ENCODE results near the gene N4BP2L1. TPM values are rescaled to one million over a fixed set of nuclear protein-coding genes. Genes with fewer than 3 reads are reported as not detected.

Gene N4BP2L1
- polyA plus RNA-seq, 1 of the 3 experiments (the other 2 are of a cell fraction): 1.2 TPM

DNA sequence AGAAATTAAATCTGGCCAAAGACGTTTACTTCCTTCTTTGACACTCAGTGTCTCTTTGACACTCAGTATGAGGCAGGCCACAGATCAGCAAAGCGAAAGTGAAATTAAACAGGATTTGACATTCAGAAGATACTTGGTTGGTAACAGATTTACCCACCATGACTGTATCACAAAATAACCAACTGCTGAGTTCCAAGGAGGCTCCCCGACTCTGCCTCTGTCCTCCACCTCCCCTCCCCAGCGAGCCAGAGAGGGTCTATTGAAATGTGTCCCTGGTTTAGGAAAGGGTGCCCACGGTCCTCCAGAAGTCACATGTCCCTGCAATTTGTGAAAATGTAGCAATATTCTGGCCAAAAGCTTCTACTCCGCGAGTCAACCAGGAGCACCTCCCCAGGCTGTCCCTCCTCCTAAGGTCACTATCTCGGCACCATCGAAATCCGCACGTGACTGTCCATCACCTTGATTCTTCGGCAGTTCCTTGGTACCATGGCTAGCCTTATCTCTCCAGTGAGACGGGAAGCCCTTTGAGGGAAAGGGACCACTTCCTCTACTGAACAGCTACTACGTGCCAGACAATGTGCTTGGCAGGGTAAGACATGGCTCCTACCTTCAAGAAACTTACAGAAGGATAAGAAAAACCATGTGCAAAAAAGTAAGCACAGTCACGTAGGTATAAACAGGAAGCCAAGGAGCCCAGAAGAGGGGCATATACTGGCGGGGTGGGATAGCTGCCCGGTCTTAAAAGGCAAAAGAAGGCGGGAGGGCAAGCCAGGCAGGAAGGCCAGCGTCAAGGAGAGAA is 1.5 kb downstream of the N4BP2L1 start:
- Histone ChIP-seq H3K9me2 (no peaks in the 10 kb centered on the region), H3K79me2 (ENCODE audit: insufficient read depth) (no peaks in the 10 kb centered on the region), H2AFZ (ENCODE audit: low read depth) (no peak overlapping the region; the same call in 1 of the 2 replicates), H3K27me3 (ENCODE audit: insufficient read depth) (no peaks in the 10 kb centered on the region), H3F3A (replicated peaks; ENCODE audit: insufficient read depth) (no peaks in the 10 kb centered on the region), H3K4me1 (ENCODE audit: control insufficient read depth in 1 of 2, insufficient read depth in 2 of 2, low read depth in 1 of 2, low read length in 1 of 2) (peaks cover 0 to 14% of the 10 kb centered on the region in 2 experiments; a peak in 2 of 4 replicates), H3K27ac (ENCODE audit: low read depth in 2 of 2, low read length in 1 of 2) (no peak overlapping the region), H4K20me1 (ENCODE audit: insufficient read depth) (no peaks in the 10 kb centered on the region), H3K36me3 (replicated peaks in 1 of 2; ENCODE audit: control insufficient read depth in 1 of 2, insufficient read depth in 2 of 2, low read length in 1 of 2) (peaks cover 0 to 3% of the 10 kb centered on the region in 2 experiments), H3K4me3 (ENCODE audit: low read depth in 2 of 2, low read length in 1 of 2) (peak overlapping the region; percentile 71 to 83), H3K4me2 (peak overlapping the region; percentile 89), H3K9me3 (no peaks in the 10 kb centered on the region), H3K9ac (no peak overlapping the region)
- POLR2A ChIA-PET: no interaction called here
- DNase-seq: no peak
- no peak for TF ChIP-seq EP300 (IDR thresholded peaks at IDR 0.05; ENCODE audit: borderline replicate concordance in 1 of 2, low read depth in 1 of 2, low read length in 1 of 2)
- TF ChIP-seq EZH2phosphoT487 (IDR thresholded peaks at IDR 0.05; ENCODE audit: borderline replicate concordance, low read depth): no peak
- no peak for TF ChIP-seq TCF12 (IDR thresholded peaks at IDR 0.05)
- no peak for TF ChIP-seq PBX3 (IDR thresholded peaks at IDR 0.05)
- no peak for TF ChIP-seq ELF1 (IDR thresholded peaks at IDR 0.05)
- TF ChIP-seq CTCF (IDR thresholded peaks at IDR 0.05): no peak
- TF ChIP-seq TAF1 (IDR thresholded peaks at IDR 0.05; ENCODE audit: borderline replicate concordance, low read depth, low read length): no peak
- TF ChIP-seq USF2 (IDR thresholded peaks at IDR 0.05; ENCODE audit: borderline replicate concordance, low read depth, low read length): no peak
- WGBS (ENCODE audit: low lambda C conversion rate): 90% methylated on average over 19 of the region's 19 CpGs
- CTCF ChIA-PET: interaction anchor here (0.8 kb wide), 1 partner anchor 16 kb away, joined by 4 read pairs; no protein-coding TSS in a partner anchor

DNA sequence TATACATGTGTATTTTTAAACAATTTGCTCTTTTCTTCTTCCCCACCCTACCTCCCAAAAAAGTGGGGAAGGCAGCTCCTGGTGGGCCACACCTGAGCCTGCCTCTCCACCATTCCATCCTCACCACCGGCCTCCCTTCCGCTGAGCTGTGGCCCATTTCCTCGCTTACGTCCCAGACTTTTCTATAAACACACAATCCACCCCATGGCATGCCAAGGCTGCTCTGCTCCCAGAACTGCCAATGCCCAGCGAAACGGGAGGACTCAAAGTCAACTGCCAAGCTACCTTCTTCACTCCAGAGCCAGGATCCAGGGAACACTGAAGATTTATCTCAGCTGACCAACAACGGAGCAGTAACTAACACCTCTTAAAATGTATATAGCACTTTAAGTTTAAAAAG is 2.8 kb downstream of the N4BP2L1 start:
- CTCF ChIA-PET: interaction anchor here (1.0 to 1.5 kb wide), 3 partner anchors 10 to 515 kb away, joined by 3 to 4 read pairs (median 3); no protein-coding TSS in a partner anchor
- 96% methylated on average over 7 of the region's 7 CpGs for WGBS (ENCODE audit: low lambda C conversion rate)

More for the DNA sequence above, 2.8 kb downstream of the N4BP2L1 start:
- POLR2A ChIA-PET: no interaction called here
- H3K9me2 ChIP-seq: no peaks in the 10 kb centered on the region
- no peak overlapping the region for H3K4me2 ChIP-seq
- DNase-seq: no peak
- H3F3A ChIP-seq (replicated peaks; ENCODE audit: insufficient read depth): no peaks in the 10 kb centered on the region
- TF ChIP-seq TAF1 (IDR thresholded peaks at IDR 0.05; ENCODE audit: borderline replicate concordance, low read depth, low read length) (no peak), NFIC (IDR thresholded peaks at IDR 0.05; ENCODE audit: borderline replicate concordance) (no peak), MXI1 (IDR thresholded peaks at IDR 0.05; ENCODE audit: low read depth, low read length) (no peak), CTCF (IDR thresholded peaks at IDR 0.05) (no peak)
- no peaks in the 10 kb centered on the region for H3K9me3 ChIP-seq
- no peaks in the 10 kb centered on the region for H3K27me3 ChIP-seq (ENCODE audit: insufficient read depth)
- H3K4me3 ChIP-seq (ENCODE audit: low read depth in 2 of 2, low read length in 1 of 2): no peak overlapping the region
- no peaks in the 10 kb centered on the region for H4K20me1 ChIP-seq (ENCODE audit: insufficient read depth)
- H3K4me1 ChIP-seq (ENCODE audit: control insufficient read depth in 1 of 2, insufficient read depth in 2 of 2, low read depth in 1 of 2, low read length in 1 of 2): peaks cover 0 to 14% of the 10 kb centered on the region in 2 experiments; a peak in 2 of 4 replicates
- H3K79me2 ChIP-seq (ENCODE audit: insufficient read depth): no peaks in the 10 kb centered on the region
- H3K27ac ChIP-seq (ENCODE audit: low read depth in 2 of 2, low read length in 1 of 2): no peak overlapping the region
- H2AFZ ChIP-seq (ENCODE audit: low read depth): no peak overlapping the region
- H3K36me3 ChIP-seq (replicated peaks in 1 of 2; ENCODE audit: control insufficient read depth in 1 of 2, insufficient read depth in 2 of 2, low read length in 1 of 2): peaks cover 0 to 3% of the 10 kb centered on the region in 2 experiments
- no peak overlapping the region for H3K9ac ChIP-seq

Measured in SK-N-SH (cell line).